PC-3 (cell line): Measurements from ENCODE around the gene SMYD3.

Experiments used
- EZH2 ChIP-seq: fragments of 300-600 bp; sonication (generic); IDR thresholded peaks from one replicate; pipeline ENCODE4 v1.6.1; 2017; ENCODE audit warnings: antibody characterized with exemption, mild to moderate bottlenecking, low read length; ENCODE audit not compliant: unreplicated experiment
- EZH2phosphoT487 ChIP-seq: fragments of 300-600 bp; sonication (generic); IDR thresholded peaks from 2 replicates; pipeline ENCODE4 v1.6.1; 2018; ENCODE audit warnings: mild to moderate bottlenecking, antibody characterized with exemption, low read length, borderline replicate concordance
- TF ChIP-seq, protein P1 (sequence below): fragments of 300-600 bp; sonication (generic); conservative IDR thresholded peaks from 2 replicates; pipeline ENCODE4 v1.5.1; 2017; ENCODE audit warnings: antibody characterized with exemption, low read depth, mild to moderate bottlenecking, low read length

DNA sequence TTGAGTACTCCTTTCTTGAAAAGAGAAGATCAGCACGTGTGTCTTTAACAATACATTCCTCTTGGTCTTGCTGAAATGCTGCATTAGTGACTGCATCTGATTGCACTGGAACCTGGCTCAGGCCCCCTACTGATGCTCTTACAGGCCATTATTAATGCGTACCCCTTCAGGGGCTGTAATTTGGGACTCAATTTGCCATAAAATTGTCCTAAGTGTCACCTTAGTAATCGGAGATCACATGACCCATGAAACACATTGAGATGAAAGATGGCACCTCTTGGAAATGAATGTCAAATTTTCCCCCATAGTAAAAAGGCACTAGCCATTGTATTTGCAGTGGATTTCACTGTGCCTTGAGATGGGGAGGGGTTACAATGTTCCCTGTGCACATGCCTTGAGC lies 789.0 kb downstream of the SMYD3 start:
- TF ChIP-seq, protein P1, sequence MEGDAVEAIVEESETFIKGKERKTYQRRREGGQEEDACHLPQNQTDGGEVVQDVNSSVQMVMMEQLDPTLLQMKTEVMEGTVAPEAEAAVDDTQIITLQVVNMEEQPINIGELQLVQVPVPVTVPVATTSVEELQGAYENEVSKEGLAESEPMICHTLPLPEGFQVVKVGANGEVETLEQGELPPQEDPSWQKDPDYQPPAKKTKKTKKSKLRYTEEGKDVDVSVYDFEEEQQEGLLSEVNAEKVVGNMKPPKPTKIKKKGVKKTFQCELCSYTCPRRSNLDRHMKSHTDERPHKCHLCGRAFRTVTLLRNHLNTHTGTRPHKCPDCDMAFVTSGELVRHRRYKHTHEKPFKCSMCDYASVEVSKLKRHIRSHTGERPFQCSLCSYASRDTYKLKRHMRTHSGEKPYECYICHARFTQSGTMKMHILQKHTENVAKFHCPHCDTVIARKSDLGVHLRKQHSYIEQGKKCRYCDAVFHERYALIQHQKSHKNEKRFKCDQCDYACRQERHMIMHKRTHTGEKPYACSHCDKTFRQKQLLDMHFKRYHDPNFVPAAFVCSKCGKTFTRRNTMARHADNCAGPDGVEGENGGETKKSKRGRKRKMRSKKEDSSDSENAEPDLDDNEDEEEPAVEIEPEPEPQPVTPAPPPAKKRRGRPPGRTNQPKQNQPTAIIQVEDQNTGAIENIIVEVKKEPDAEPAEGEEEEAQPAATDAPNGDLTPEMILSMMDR: no peak
- TF ChIP-seq EZH2phosphoT487 (no peak), EZH2 (no peak)
